LHCN-M2 (cell line): ENCODE results near the gene FCN2. TPM values are rescaled to one million over a fixed set of nuclear protein-coding genes. Genes with fewer than 3 reads are reported as not detected.

Source experiments
- DNase-seq: peaks from one replicate; pipeline ENCODE4 v3.0.0-alpha.2; 2012; ENCODE audit warnings: low read depth
- total RNA-seq: library from RNA; depleted of rRNA; stranded (reverse); fragments of >200 nt; gene quantifications from 2 replicates; pipeline ENCODE4 v1.2.3, GENCODE V29; 2014

FCN2 gene
- total RNA-seq, 1 experiment from 2014 or later: not detected

DNA sequence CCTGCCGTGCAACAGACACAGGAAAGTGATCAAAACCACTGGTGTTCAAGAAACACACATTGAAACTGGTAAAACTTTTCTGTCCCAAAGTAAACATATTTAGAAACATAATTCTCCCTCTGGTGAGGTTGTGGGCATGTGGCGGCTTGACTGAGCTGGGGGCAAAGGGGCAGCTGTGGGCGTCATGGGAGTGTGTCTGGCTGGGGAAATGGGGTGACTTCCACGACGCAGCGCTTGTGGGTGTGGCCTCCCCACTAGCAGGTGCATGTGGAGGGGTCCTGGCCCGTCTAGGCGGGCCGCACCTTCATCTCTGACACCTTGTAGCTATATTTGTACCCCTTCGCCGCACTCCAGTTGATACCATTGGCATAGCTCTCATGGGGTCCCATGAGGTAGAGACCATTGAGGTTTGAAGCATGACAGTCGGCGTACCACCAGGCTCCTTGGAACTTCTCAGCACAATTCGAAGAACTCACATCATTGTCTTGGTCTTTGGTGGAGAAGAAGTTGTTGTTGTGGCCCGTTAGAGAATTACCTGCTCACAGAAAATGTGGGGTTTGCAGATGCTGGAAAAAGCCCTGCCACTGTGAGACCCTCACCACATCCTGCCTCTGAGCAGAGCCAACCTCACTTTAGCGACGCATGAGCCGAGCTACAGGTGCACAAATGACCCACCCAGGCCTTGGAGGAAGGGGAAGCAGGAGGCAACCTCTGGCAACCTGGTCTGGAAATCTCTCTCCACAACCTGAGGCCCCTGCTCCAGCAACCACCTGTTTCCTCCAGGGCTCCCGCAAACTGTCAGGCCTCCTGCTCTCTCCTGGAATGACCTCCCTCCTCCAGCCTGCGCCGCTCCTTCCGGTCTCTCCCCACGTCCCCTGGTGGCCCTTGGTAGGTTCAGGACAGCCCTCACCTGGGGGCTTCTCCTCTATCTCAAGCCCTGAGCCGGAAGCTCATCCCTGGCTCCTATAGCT lies 29.2 kb downstream of the FCN2 start:
- no peak for DNase-seq

DNA sequence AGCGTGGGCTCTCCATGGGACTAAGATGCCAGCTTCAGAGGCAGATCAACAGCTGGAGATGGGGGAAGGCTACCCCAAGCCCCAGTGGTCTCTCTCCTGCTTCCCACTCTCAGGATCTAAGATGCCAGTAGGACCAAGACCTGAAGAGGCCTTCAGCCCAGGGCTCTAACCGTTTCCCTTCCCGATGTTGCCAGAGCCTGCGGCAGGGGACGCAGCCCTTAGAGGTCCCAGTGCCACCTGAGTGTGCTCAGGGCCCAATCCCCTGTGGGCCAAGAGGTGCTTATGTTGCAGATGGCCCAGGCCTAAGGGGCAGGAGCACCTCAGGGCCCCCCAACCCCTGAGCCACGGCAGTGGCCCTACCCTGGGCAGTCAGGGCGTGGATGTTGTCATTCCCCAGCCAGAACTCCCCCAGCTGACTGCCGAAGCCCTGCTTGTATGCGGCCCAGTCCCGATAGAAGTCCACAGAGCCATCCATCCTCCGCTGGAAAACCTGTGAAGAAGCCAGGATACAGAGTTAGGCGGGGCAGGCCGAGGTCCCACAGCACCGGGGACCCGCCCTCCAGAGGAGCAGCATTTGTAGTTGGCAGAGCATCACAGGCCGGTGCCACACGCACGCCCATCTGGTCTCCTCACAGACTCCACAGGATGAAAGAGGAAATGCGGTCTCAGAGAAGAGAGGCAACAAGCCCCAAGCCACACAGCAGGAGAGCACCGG lies 31.7 kb downstream of the FCN2 start:
- no peak for DNase-seq

DNA sequence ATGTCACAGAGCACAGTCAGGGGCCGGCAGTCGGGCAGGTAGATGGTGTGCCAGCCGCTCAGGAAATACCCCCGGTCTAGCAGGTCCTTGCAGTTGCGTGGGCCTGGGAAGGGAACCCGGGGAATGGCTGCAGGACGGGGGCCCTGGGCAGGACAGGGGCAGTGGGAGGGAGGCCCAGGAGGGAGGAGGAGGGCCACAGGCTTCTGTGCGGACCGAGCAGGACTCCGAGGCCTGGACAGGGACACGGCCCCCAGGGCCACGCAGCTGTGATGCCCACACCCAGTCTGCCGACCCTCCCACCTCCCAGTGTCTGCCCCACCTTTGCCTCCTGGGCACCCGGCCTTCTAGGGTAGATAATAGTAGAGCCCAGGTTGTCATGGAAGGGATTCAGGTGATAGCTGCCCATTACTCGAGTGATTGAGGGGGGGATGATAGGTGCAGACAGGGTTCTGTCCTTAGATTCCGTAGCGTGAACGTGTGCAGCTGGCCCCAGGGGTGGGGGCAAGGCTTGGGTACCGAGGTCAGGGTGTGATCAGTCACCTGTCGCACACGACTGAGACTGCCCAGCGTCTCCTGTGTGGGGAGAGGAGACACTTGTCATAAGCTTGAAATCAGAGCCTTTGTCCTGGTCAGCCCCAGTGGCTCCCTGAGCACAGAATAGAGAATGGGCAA lies 32.6 kb downstream of the FCN2 start:
- DNase-seq: no peak

DNA sequence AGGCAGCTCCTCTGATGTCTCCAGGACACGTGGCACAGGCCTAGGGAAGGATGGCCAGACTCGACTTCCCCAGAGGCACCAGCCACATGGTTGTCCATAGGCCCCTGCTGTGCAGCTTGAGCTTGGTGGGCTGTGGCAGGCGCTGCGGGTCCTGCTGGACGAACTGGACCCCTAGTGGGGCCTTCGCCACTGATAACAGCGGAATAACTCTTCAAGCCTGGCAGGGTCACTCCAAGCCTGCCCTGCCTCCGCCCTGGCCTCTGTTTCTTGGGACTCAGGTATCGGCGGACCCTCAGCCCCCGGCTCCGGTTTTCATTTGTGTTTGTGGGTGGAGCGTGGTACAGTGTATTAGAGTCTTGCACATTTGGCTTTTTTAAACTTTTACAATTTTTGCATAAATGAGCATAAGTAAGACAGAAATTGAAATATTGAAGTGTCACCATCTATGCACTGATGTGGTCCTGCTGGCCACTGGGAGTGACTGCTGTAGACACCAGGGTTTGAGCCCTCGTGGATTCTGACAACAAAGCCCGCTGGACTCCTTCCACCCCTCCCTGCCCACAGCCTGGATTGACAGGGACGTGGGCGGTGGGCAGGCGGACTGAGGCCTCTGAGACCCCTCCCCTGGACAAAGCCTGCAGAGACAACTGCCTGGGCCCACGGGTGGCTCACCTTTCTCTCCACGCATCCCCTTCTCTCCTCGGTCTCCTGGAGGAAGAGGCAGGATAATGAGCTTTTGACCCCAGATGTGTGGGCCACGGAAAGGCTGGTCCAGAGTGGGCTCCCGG lies 33.3 kb downstream of the FCN2 start:
- DNase-seq: no peak

DNA sequence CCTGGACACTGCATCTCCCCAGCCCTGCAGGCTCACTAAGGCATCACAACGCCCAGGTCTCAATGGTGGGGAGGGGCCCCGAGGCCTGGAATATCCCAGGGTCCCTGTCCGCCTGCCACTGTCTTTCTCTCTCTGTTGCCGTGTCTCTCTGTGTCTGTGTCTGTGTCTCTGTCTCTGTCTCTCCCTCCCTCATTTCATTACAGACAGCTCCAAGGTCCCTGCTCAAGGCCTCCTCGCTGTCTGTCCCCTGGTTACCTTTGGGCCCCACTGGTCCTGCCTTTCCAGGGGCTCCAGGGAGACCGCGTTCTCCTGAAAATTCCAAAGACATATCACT lies 33.9 kb downstream of the FCN2 start:
- DNase-seq: no peak

DNA sequence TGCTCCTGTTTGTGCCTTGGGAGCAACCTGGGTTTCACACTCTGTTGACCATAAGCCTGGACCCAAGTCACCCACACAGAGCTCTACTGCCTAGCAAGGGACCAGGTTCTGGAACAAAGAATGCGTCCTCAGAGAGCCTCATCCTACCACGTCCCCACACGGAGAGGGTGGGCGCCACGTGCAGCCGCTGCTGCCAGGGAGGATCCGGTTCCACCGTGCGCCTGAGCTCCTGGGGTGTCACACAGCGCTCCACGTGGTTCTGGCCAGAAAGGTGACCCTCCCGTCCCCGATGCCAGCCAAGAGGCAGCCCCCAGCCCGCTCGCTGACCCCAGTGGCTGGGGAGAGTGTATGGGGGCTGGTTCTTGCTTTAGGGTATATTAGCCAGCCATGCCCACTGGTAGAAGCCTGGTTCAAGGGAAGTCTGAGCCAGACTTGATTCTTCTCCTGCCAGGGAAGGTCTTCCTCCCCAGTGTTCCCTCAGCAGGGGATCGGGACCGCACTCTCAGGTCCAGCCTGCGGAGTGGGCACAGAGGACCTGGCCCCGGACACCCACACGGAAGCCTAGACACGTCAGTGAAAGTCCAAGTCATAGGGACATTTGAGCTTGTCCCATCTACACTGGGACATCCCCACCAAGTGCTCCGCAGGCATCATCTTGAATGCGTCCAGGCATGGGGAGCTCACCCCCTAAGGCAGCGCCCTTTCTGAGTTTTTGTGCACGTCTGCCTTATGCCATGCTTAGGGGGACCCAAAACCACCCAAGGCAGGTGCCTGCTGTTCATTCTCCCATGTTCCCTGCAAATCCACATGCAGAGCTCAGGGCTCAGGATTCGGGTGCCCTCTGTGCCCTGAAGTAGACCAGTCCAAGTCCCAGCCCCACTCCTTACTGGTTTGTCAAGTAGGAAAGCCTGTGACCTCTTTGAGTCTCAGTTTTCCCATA lies 34.7 kb downstream of the FCN2 start:
- no peak for DNase-seq

DNA sequence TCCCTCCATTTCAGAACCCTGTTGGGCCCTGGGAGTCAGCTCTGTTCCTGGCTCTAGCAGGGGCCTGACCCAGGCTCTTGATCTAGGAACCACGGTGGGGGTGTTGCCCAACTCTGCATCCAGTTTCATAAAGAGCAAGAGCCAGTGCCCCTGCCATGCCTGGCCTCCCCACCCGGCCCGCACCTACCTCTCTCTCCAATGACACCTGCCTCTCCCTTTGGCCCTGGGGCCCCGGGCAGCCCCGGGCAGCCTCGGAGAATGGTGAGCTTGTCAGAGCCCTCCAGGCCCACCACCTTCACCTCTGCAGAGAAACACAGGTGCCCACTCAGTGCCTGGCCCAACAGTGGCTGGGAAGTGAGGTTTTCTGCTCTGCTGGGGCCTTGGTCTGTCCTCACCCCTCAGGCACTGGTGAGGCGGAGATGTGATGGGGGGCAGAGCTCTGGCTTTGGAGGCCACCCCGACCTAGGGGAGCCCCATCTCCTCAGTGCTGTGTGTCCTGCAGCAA lies 35.6 kb downstream of the FCN2 start:
- DNase-seq: no peak

DNA sequence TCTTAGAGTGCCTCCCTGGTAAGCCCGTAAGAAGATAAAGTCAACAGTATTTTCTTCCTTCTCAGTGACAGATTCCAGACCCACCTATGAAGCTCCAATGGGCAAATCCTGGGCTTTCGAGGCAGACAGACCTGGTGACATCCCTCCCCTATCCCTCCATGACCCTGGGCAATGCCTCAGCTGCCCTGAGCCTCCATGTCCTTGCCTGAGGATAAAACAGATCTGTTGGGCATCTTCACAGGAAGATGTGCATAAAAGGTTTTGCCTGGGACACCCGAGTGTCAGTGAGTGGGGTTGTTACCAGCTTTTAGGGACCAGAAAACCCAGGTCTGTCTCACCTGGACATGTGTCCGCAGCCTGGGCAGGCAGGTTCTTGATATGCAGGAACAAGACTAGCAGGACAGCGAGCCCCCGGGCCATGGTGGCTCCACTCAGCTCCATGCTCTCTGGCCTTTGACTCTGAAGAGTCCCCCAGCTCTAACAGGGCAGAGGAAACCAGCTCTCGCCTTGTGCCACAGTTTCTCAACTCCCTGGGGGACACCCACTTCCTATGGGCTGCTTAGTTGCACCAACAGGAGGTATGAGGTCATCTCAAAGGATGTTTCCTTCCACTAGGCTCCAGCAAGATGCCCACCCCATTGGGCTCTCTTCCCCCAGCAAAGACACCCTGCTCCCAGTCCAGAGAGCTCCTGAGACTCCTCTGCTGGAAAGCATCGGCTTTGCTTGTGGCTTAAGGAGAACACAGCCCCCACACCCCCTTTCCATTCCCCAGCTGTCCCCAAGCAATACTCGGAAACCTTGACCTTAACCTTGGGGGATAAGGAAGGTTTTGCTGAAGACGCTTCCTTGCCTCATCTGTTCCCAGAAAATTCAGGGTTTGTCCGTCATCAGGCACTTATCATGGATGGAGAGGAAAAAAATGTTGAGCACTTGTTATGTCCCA lies 37.1 kb downstream of the FCN2 start, which contains the start of gene FCN1:
FCN1 (minus strand) TSS at position 482 of the 943 bp plus-strand sequence; CDS start at position 441, 41 bp downstream.
- DNase-seq: no peak

DNA sequence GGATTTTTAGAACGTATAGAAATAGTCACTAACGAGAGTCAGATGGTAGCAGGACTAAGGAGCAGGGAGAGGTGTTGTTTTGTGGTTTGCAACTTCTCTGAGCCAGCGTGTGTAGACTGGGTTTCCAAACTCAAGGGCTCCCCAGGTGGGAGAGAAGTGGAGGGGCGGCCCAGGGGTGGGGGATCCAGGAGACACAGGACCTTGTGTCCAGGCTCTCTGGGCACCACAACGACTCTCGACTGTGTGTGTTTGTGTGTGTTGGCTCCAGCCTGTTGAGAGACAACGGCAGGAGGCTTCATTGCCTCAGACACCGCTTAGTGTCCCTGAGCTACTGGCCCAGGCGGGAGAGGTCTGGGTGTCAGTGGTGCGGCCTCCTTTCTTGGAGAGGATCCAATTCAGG lies 38.0 kb downstream of the FCN2 start:
- DNase-seq: no peak

DNA sequence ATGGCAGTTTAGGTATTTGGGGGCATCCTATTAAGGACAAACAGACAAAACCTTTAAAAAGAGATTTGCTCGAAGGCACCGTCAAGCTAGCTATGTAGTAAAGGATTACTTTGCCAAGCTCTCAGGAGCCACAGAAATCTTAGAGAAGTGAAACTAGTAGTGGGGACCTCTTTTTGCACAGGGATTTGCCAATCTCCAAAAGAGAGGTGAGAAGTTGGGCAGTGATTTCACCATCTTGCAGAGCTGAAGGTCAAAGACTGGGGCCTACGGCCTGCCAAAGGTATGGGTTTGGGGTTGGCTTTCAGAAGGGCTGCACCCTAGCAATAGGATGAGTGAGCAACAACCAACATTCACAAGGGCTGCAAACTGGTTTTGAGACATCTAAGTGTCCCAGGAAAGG lies 38.7 kb downstream of the FCN2 start:
- no peak for DNase-seq

DNA sequence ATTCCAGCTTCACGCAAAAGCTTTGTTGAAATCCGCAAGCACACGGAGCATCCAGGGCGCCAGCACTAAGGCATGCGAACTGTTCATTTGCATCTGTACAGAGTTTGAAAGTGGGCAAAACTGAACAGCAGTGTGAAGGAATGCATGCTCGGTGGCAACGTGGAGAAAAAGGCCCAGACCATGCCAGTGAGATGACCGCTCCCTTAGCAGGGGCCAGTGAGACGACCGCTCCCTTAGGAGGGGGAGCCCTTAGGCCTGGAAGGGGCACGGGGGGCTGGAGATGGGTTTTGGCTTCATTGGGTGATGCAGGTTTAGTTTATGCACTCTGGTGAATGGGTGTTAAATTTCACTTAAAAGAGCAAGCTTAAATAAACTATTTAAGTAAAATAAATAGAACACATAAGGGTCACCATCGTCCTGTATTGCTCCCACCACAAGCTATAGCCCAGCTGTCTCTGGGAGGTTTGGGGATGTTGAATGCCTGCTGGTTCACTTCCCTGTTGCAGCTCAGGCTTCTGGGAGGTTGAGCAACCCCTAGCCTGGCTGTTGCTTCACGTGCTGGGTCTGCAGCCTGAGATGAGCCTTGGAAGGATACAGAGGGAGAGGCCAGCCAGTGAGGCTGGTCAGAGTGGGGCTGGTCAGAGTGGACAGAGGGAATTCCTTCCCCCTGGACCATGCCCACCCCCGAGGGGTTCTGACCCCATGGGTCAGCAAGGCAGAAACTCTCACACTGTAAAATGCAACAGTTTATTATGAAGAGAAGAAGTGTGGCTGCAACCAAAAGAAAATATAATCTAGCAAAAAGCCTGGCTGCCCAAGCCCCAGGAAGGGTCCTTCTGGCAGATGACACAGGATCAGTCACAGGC lies 41.7 kb downstream of the FCN2 start:
- no peak for DNase-seq

DNA sequence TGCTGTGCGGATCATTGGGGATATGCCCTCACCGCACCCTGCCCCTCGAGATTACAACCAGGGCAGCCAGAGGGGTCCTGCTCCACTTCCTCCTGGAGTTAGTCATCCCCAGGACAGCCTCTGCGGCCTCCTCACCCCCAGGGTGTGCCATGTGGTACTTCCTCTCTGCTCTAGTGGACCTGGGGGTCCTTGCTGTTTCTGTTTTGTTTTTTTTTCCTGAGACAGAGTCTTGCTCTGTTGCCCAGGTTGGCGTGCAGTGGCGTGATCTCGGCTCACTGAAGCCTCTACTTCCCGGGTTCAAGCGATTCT lies 42.3 kb downstream of the FCN2 start:
- no peak for DNase-seq

DNA sequence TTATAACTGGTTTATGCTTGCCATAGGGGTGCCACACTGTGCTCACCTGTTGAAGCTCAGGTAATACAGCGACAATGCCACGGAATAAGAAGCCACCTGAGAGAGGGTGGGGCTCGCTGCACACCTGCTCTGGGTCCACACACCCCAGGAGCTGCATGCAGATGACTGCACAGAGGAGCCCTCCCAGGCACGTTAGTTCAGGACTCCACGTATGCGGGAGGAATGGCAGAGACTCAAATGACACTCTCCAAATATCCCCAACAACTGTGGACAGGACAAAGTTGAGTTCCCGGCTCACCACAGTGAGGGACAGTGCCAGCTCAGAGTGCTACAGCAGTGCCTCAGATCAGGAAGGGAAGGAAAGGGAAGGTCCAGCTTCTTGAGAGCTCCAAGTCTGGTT lies 42.9 kb downstream of the FCN2 start:
- no peak for DNase-seq

DNA sequence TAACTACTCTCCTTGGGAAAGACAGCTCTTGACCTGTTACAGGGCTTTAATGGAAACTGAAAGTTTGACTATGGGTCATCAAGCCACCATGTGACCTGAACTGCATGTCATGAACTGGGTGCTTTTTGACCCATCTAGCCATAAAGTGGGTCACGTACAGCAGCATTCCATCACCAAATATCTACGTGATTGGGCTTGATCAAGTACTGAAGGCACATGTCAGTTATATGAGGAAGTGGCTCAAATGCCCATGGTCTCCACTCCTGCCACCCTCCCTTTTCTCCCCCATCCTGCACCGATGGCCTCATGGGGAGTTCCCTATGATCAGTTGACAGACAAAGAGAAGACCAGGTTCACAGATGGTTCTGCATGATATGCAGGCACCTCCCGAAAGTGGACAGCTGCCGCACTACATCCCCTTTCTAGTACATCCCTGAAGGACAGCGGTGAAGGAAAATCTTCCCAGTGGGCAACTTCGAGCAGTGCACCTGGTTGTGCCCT lies 44.5 kb downstream of the FCN2 start:
- DNase-seq: no peak

DNA sequence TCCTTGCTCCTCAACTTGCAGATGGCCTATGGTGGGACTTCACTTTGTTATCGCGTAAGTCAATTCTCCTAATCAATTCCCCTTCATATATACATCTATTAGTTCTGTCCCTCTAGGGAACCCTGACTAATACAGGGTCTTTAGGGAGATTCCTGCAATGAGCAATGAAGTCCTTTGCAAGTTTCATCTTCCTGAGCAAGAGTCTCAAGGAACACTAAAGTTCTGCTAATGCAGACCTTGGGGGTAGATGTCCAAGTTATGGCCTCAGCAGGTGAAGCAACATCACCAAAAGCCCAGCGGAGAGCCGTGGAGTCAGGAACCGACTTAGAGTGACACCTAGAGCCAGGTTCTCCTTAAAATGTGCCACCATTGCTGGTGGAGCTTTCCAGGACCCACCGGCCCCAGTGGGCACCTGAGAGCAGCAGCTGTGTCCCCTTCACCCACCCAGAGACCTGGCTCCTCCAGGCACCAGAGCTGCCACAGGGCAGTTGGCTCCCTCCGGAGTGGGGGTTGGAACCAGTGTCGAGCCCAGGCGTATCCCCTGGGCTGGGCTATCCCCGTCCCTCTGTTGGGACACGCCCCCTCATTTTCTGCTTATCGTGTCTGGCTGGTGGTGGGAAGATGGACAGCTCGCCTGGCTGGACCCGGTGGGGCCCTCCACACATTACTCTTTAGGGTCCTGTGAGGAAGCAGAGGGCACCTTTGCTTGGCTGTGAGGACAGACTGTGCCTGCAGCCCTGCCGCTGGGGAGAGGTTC lies 48.0 kb downstream of the FCN2 start:
- no peak for DNase-seq

DNA sequence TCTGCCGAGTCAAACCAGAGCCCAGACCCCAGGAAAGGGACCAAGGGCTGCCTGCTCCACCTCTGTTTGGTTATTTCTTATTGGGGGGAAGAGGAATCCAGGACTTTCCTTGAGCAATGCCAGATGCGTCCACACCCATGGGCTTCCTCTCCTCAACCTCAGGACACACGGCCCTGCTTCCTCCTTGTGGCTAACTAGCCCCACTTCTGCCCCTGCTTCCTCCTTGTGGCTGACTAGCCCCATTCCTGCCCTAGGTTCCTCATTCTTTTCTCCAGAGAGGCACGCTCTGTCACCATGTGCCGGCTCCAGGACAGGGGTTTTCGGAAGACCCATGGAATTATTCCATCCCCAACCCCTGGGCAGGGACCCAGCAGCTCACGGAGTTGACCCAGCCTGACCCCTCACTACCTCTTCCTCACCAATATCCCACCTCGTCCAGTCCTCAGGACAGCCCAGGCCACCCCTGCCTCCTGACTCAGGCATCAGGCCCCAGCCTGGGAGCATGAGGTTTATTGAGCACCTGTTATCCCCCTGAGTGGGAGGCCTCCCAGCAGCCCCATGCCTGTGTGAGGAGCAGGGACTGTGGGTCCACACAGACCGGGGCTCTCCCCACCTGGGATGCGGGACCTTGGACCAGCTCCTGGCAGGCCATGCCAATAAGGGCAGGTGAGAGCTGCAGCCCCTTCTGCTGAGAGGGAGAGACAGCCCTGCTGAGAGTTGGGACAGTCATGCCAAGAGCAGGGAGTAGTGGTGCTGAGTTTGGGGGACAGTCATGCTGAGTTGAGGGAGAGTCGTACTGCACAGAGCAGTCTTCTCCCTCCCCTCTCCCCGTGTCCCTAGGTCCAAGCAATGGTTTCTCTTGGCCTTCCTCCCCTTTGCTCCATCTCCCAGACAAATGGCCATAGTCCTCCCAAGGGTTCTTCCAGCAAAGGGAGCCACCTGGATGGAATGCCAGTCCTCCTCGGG lies 48.9 kb downstream of the FCN2 start:
- no peak for DNase-seq
